K562 (cell line): ENCODE results near the gene MAB21L4. TPM values are rescaled to one million over a fixed set of nuclear protein-coding genes. Genes with fewer than 3 reads are reported as not detected.

Source experiments
- CBFB ChIP-seq: sonication (generic); formaldehyde crosslinking; IDR thresholded peaks from 2 replicates; pipeline ENCODE4 v1.4.0; 2020; ENCODE audit warnings: mild to moderate bottlenecking, missing genetic modification reagents
- ZNF785 ChIP-seq: fragments of 250-450 bp; sonication (Bioruptor Pico); IDR thresholded peaks from 2 replicates; pipeline ENCODE4 v1.4.0; 2020; ENCODE audit warnings: mild to moderate bottlenecking
- polyA plus RNA-seq, 8 experiments: library from polyadenylated mRNA; depleted of rRNA in 4 of 8; stranded (reverse) in 5 of 8; unstranded in 3 of 8; fragments of >200 nt; fragmentation: Nextera tagmentation in 2 of 8; fragmentation: Illumina TruSeq in 1 of 8; extraction: Ambion mirVana in 2 of 8; extraction: Trizol in 1 of 8; gene quantifications; 2 replicates each; pipeline versions ENCODE4 v1.2.1 to v1.2.3, GENCODE V29; 2011 to 2014; ENCODE audit warnings: inconsistent platforms in 1 of 8, missing spikeins in 1 of 8
- total RNA-seq, 7 experiments: library from RNA; depleted of rRNA in 6 of 7; stranded (reverse); fragments of >200 nt in 6 of 7; fragmentation: Illumina TruSeq in 2 of 7; extraction: Trizol in 2 of 7; gene quantifications; 2 replicates each; pipeline versions ENCODE4 v1.2.1 to v1.2.3, GENCODE V29; 2011 to 2021; ENCODE audit warnings: low replicate concordance in 1 of 7
- TF ChIP-seq, protein P1 (sequence below): sonication (generic); formaldehyde crosslinking; IDR thresholded peaks from 2 replicates; pipeline ENCODE4 v1.8.0; 2022; ENCODE audit warnings: mild to moderate bottlenecking, missing genetic modification reagents

Gene MAB21L4
- total and polyA plus RNA-seq, 9 of the 15 experiments (the other 6 are each of a cell fraction or from before 2014, with no cell fraction given) = 0.03 TPM; not detected in 8

DNA sequence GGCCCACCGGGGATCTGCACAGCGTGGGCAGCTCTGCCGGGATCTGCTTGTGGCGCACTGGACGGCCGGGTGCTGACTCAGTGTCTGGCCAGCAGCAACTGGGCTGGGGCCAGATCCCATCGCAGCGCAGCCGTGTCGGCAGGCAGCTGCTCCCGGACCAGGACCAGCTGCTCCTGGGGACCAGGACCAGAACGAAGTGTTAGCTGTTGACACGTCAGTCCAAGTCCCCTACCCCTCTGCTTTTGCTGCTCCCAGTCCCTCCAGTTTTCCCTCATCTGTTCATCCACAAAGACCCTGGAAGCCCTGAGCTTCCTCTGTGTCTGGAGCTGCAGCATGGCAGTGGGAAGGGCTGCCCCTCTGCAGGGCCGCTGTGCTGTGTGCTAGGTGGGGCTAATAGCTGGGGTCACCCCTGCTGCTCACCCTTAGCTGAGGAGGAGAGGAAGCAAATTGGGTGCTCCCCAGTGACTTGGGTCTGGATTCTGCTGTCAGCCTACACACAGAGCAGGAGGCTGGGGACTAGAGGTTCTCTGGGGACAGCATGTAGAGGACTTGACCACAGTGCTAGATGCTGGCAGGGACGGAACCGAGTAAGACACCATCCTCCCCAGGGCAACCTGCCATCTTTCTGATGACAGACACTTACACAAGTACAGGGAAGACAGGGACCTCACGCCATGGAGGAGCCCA, 59.0 kb downstream of the MAB21L4 start (continued):
- TF ChIP-seq, protein P1, sequence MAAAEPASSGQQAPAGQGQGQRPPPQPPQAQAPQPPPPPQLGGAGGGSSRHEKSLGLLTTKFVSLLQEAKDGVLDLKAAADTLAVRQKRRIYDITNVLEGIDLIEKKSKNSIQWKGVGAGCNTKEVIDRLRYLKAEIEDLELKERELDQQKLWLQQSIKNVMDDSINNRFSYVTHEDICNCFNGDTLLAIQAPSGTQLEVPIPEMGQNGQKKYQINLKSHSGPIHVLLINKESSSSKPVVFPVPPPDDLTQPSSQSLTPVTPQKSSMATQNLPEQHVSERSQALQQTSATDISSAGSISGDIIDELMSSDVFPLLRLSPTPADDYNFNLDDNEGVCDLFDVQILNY (CRISPR knock-in tag) = no peak
- no peak for TF ChIP-seq ZNF785
- no peak for TF ChIP-seq CBFB (CRISPR knock-in tag)

Other genes with a start within 250 kb of the MAB21L4 start
- gene AQP12B, start 213.3 kb downstream of the MAB21L4 start, total RNA-seq (2014; rRNA removed) = not detected in 2 replicates
- gene AQP12B, start 213.3 kb downstream of the MAB21L4 start, total RNA-seq (2014; rRNA removed; fragmentation: Illumina TruSeq; extraction: Trizol) = not detected in 2 replicates
- gene AQP12B, start 213.3 kb downstream of the MAB21L4 start, total RNA-seq (2015; rRNA removed; fragmentation: Illumina TruSeq; extraction: Trizol) = not detected in 2 replicates
- gene AQP12B, start 213.3 kb downstream of the MAB21L4 start, total RNA-seq (2021) = not detected in 2 replicates
- not detected in 2 replicates for gene AQP12B, start 213.3 kb downstream of the MAB21L4 start, polyA plus RNA-seq (2011; rRNA removed)
- gene AQP12B, start 213.3 kb downstream of the MAB21L4 start, polyA plus RNA-seq (2014; fragmentation: Illumina TruSeq; extraction: Trizol) = not detected in 2 replicates
- not detected for gene AQP12B, start 213.3 kb downstream of the MAB21L4 start, polyA plus RNA-seq (2014; fragmentation: Nextera tagmentation; extraction: Ambion mirVana)
- gene AQP12B, start 213.3 kb downstream of the MAB21L4 start, polyA plus RNA-seq (2014; rRNA removed) = not detected in 2 replicates
- gene AQP12A, start 204.3 kb downstream of the MAB21L4 start, total RNA-seq (2014; rRNA removed) = not detected in 2 replicates
- gene AQP12A, start 204.3 kb downstream of the MAB21L4 start, total RNA-seq (2014; rRNA removed; fragmentation: Illumina TruSeq; extraction: Trizol) = not detected in 2 replicates
- not detected in 2 replicates for gene AQP12A, start 204.3 kb downstream of the MAB21L4 start, total RNA-seq (2015; rRNA removed; fragmentation: Illumina TruSeq; extraction: Trizol)
- not detected in 2 replicates for gene AQP12A, start 204.3 kb downstream of the MAB21L4 start, total RNA-seq (2021)
- gene AQP12A, start 204.3 kb downstream of the MAB21L4 start, polyA plus RNA-seq (2011; rRNA removed) = not detected in 2 replicates
- not detected in 2 replicates for gene AQP12A, start 204.3 kb downstream of the MAB21L4 start, polyA plus RNA-seq (2014; fragmentation: Illumina TruSeq; extraction: Trizol)
- not detected for gene AQP12A, start 204.3 kb downstream of the MAB21L4 start, polyA plus RNA-seq (2014; fragmentation: Nextera tagmentation; extraction: Ambion mirVana)
- gene AQP12A, start 204.3 kb downstream of the MAB21L4 start, polyA plus RNA-seq (2014; rRNA removed) = not detected in 2 replicates
- 0.29 and 0.59 TPM in 2 replicates for gene KIF1A, start 75.9 kb downstream of the MAB21L4 start, total RNA-seq (2014; rRNA removed)
- 0.33 TPM in 1 of 2 replicates, not detected in the other for gene KIF1A, start 75.9 kb downstream of the MAB21L4 start, total RNA-seq (2014; rRNA removed; fragmentation: Illumina TruSeq; extraction: Trizol)
- gene KIF1A, start 75.9 kb downstream of the MAB21L4 start, total RNA-seq (2015; rRNA removed; fragmentation: Illumina TruSeq; extraction: Trizol) = 0.07 and 0.11 TPM in 2 replicates
- gene KIF1A, start 75.9 kb downstream of the MAB21L4 start, total RNA-seq (2021) = 0.94 and 1.4 TPM in 2 replicates
- gene KIF1A, start 75.9 kb downstream of the MAB21L4 start, polyA plus RNA-seq (2011; rRNA removed) = 0.39 and 0.45 TPM in 2 replicates
- gene KIF1A, start 75.9 kb downstream of the MAB21L4 start, polyA plus RNA-seq (2014; fragmentation: Illumina TruSeq; extraction: Trizol) = 0.39 and 1.1 TPM in 2 replicates
- not detected for gene KIF1A, start 75.9 kb downstream of the MAB21L4 start, polyA plus RNA-seq (2014; fragmentation: Nextera tagmentation; extraction: Ambion mirVana)
- 0.12 and 0.15 TPM in 2 replicates for gene KIF1A, start 75.9 kb downstream of the MAB21L4 start, polyA plus RNA-seq (2014; rRNA removed)
- not detected in 2 replicates for gene AGXT, start 27.3 kb downstream of the MAB21L4 start, total RNA-seq (2014; rRNA removed)
- gene AGXT, start 27.3 kb downstream of the MAB21L4 start, total RNA-seq (2014; rRNA removed; fragmentation: Illumina TruSeq; extraction: Trizol) = not detected in 2 replicates
- gene AGXT, start 27.3 kb downstream of the MAB21L4 start, total RNA-seq (2015; rRNA removed; fragmentation: Illumina TruSeq; extraction: Trizol) = not detected in 2 replicates
- gene AGXT, start 27.3 kb downstream of the MAB21L4 start, total RNA-seq (2021) = 0.18 TPM in 2 replicates
- gene AGXT, start 27.3 kb downstream of the MAB21L4 start, polyA plus RNA-seq (2011; rRNA removed) = not detected in 2 replicates
- gene AGXT, start 27.3 kb downstream of the MAB21L4 start, polyA plus RNA-seq (2014; fragmentation: Illumina TruSeq; extraction: Trizol) = not detected in 2 replicates
- gene AGXT, start 27.3 kb downstream of the MAB21L4 start, polyA plus RNA-seq (2014; fragmentation: Nextera tagmentation; extraction: Ambion mirVana) = not detected
- not detected in 2 replicates for gene AGXT, start 27.3 kb downstream of the MAB21L4 start, polyA plus RNA-seq (2014; rRNA removed)
- gene CROCC2, start 10.2 kb upstream of the MAB21L4 start, total RNA-seq (2014; rRNA removed) = not detected in 2 replicates
- not detected in 2 replicates for gene CROCC2, start 10.2 kb upstream of the MAB21L4 start, total RNA-seq (2014; rRNA removed; fragmentation: Illumina TruSeq; extraction: Trizol)
- not detected in 2 replicates for gene CROCC2, start 10.2 kb upstream of the MAB21L4 start, total RNA-seq (2015; rRNA removed; fragmentation: Illumina TruSeq; extraction: Trizol)
- gene CROCC2, start 10.2 kb upstream of the MAB21L4 start, total RNA-seq (2021) = not detected in 2 replicates
- not detected in 2 replicates for gene CROCC2, start 10.2 kb upstream of the MAB21L4 start, polyA plus RNA-seq (2011; rRNA removed)
- not detected in 2 replicates for gene CROCC2, start 10.2 kb upstream of the MAB21L4 start, polyA plus RNA-seq (2014; fragmentation: Illumina TruSeq; extraction: Trizol)
- not detected for gene CROCC2, start 10.2 kb upstream of the MAB21L4 start, polyA plus RNA-seq (2014; fragmentation: Nextera tagmentation; extraction: Ambion mirVana)
- not detected in 2 replicates for gene CROCC2, start 10.2 kb upstream of the MAB21L4 start, polyA plus RNA-seq (2014; rRNA removed)
- not detected in 2 replicates for gene SNED1, start 102.5 kb upstream of the MAB21L4 start, total RNA-seq (2014; rRNA removed)
- gene SNED1, start 102.5 kb upstream of the MAB21L4 start, total RNA-seq (2014; rRNA removed; fragmentation: Illumina TruSeq; extraction: Trizol) = not detected in 2 replicates
- gene SNED1, start 102.5 kb upstream of the MAB21L4 start, total RNA-seq (2015; rRNA removed; fragmentation: Illumina TruSeq; extraction: Trizol) = not detected in 2 replicates
- gene SNED1, start 102.5 kb upstream of the MAB21L4 start, total RNA-seq (2021) = 0.02 and 0.07 TPM in 2 replicates
- gene SNED1, start 102.5 kb upstream of the MAB21L4 start, polyA plus RNA-seq (2011; rRNA removed) = 0.06 TPM in 1 of 2 replicates, not detected in the other
- not detected in 2 replicates for gene SNED1, start 102.5 kb upstream of the MAB21L4 start, polyA plus RNA-seq (2014; fragmentation: Illumina TruSeq; extraction: Trizol)
- under 1 TPM; 0.03 to 0.04 TPM for gene SNED1, start 102.5 kb upstream of the MAB21L4 start, polyA plus RNA-seq (2014; fragmentation: Nextera tagmentation; extraction: Ambion mirVana)
- gene SNED1, start 102.5 kb upstream of the MAB21L4 start, polyA plus RNA-seq (2014; rRNA removed) = 0.03 TPM in 1 of 2 replicates, not detected in the other
- 15.6 and 19.7 TPM in 2 replicates for gene MTERF4, start 206.1 kb upstream of the MAB21L4 start, total RNA-seq (2014; rRNA removed)
- 21.2 and 25.4 TPM in 2 replicates for gene MTERF4, start 206.1 kb upstream of the MAB21L4 start, total RNA-seq (2014; rRNA removed; fragmentation: Illumina TruSeq; extraction: Trizol)
- gene MTERF4, start 206.1 kb upstream of the MAB21L4 start, total RNA-seq (2015; rRNA removed; fragmentation: Illumina TruSeq; extraction: Trizol) = 22.8 and 23.6 TPM in 2 replicates
- gene MTERF4, start 206.1 kb upstream of the MAB21L4 start, total RNA-seq (2021) = 15.3 and 16.4 TPM in 2 replicates
- 19.5 and 29.6 TPM in 2 replicates for gene MTERF4, start 206.1 kb upstream of the MAB21L4 start, polyA plus RNA-seq (2011; rRNA removed)
- gene MTERF4, start 206.1 kb upstream of the MAB21L4 start, polyA plus RNA-seq (2014; fragmentation: Illumina TruSeq; extraction: Trizol) = 26.7 and 28.1 TPM in 2 replicates
- 10 to 100 TPM; 15.8 to 20.9 TPM for gene MTERF4, start 206.1 kb upstream of the MAB21L4 start, polyA plus RNA-seq (2014; fragmentation: Nextera tagmentation; extraction: Ambion mirVana)
- 24.7 and 36.8 TPM in 2 replicates for gene MTERF4, start 206.1 kb upstream of the MAB21L4 start, polyA plus RNA-seq (2014; rRNA removed)